ENCODE measurements around the gene PPM1A.

DNA sequence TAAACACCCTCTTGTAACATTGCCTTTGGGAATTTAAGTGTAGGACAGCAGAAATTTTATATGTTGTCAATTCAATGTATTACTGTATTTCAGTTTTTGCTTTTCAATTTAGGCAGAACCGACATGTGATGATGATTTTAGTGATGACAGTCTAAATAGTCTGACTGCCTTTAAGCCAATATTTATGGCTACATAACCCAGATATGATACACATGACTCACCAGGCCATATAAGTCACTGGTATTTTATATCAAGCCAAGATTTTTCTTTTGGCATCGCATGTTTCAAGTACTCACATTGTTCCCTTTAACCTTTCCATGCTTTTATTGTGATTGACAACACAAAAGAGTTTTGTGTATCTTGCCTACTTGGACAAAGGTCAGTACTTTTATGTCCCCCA, 13.6 kb upstream of the PPM1A start:
- TF ChIP-seq, protein P1, sequence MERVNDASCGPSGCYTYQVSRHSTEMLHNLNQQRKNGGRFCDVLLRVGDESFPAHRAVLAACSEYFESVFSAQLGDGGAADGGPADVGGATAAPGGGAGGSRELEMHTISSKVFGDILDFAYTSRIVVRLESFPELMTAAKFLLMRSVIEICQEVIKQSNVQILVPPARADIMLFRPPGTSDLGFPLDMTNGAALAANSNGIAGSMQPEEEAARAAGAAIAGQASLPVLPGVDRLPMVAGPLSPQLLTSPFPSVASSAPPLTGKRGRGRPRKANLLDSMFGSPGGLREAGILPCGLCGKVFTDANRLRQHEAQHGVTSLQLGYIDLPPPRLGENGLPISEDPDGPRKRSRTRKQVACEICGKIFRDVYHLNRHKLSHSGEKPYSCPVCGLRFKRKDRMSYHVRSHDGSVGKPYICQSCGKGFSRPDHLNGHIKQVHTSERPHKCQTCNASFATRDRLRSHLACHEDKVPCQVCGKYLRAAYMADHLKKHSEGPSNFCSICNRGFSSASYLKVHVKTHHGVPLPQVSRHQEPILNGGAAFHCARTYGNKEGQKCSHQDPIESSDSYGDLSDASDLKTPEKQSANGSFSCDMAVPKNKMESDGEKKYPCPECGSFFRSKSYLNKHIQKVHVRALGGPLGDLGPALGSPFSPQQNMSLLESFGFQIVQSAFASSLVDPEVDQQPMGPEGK (CRISPR knock-in tag; IDR thresholded peaks at IDR 0.05; ENCODE audit: borderline replicate concordance) = no peak
- TF ChIP-seq HOMEZ (CRISPR knock-in tag; IDR thresholded peaks at IDR 0.05) (no peak), CTCF (IDR thresholded peaks at IDR 0.05 in 2 of 3, conservative IDR thresholded peaks at IDR 0.05 in 1 of 3; ENCODE audit: insufficient read depth in 2 of 3, low read depth in 1 of 3, low read length in 3 of 3) (no peak), FOXK2 (conservative IDR thresholded peaks at IDR 0.05 in 1 of 2, IDR thresholded peaks at IDR 0.05 in 1 of 2; ENCODE audit: low read depth in 2 of 2) (no peak), POLR2A (conservative IDR thresholded peaks at IDR 0.05) (no peak), GTF2F1 (IDR thresholded peaks at IDR 0.05; ENCODE audit: low read depth, low read length) (no peak), CTBP1 (IDR thresholded peaks at IDR 0.05; ENCODE audit: borderline replicate concordance) (no peak), SMAD3 (CRISPR knock-in tag; conservative IDR thresholded peaks at IDR 0.05) (no peak), NFYB (IDR thresholded peaks at IDR 0.05; ENCODE audit: extremely low read depth, insufficient read length) (no peak), CREB1 (IDR thresholded peaks at IDR 0.05) (no peak), CREB1 (CRISPR knock-in tag; IDR thresholded peaks at IDR 0.05) (no peak), NFIX (CRISPR knock-in tag; IDR thresholded peaks at IDR 0.05; ENCODE audit: low read depth) (no peak), RAD51 (IDR thresholded peaks at IDR 0.05; ENCODE audit: borderline replicate concordance, low read depth) (no peak)
- TF ChIP-seq, protein P2, sequence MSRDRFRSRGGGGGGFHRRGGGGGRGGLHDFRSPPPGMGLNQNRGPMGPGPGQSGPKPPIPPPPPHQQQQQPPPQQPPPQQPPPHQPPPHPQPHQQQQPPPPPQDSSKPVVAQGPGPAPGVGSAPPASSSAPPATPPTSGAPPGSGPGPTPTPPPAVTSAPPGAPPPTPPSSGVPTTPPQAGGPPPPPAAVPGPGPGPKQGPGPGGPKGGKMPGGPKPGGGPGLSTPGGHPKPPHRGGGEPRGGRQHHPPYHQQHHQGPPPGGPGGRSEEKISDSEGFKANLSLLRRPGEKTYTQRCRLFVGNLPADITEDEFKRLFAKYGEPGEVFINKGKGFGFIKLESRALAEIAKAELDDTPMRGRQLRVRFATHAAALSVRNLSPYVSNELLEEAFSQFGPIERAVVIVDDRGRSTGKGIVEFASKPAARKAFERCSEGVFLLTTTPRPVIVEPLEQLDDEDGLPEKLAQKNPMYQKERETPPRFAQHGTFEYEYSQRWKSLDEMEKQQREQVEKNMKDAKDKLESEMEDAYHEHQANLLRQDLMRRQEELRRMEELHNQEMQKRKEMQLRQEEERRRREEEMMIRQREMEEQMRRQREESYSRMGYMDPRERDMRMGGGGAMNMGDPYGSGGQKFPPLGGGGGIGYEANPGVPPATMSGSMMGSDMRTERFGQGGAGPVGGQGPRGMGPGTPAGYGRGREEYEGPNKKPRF (IDR thresholded peaks at IDR 0.05; ENCODE audit: low read depth, low read length) = no peak

Measured in K562 (cell line).